Measurements from ENCODE around the gene UNC5CL.

DNA sequence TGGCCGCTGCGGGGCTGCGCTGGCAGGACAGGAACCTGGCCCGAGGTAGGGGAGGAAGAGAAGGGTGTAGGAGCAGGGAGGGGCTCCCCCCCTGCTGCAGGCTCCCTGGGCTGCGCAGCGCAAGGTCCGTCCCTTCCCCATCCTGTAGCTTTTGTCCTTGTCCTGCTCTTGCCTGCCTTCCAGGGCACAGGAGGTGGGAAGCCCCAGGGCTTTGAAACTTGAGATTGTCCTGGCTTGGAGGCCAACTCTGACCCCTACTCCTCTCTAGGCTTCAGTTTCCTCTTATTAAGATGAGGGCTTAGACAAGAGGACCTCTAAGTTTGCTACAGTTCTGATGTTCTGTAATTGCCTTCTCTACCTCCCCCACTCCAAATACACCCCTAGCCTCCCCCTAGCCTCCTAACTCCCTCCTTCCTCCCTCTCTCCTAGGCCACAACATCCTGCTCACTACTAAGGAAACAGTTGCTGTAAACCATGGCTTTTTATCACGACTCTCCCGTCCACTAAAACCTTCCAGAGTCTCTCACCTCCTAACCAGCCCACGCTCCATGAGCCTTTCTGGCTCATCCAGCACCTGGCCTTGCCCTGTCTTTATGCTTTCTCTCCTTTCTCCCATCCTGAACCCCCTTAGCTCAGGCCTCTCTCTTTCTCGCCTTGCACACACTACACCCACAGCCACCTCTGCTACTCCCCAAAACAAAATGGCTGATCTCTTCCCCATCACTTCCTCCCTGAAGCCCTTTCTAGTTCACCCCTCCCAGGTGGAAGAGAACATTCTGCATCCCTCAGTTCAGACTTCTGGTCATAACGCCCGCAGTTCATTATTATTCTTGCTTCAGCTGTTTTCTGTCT lies 10.2 kb downstream of the UNC5CL start:
- TF ChIP-seq CTCF (IDR thresholded peaks at IDR 0.05; ENCODE audit: insufficient read depth, low read length, poor library complexity, severe bottlenecking) (no peak), EZH2phosphoT487 (conservative IDR thresholded peaks at IDR 0.05; ENCODE audit: low read length) (no peak)

Data from SU-DHL-6 (cell line).